Mucosa of rectum (tissue), 2 donors: Measurements from ENCODE around the gene TIPARP.

Experiments used
- H3K27ac ChIP-seq, 2 donors: one replicate each; pipeline ENCODE4 v1.7.0; 2013; ENCODE audit warnings: inconsistent platforms in 2 of 2, low read depth in 2 of 2, low read length in 2 of 2
- H3K27me3 ChIP-seq, 2 donors: one replicate each; pipeline ENCODE4 v1.7.0; 2013; ENCODE audit warnings: low read length in 2 of 2; ENCODE audit not compliant: control insufficient read depth in 2 of 2, insufficient read depth in 2 of 2
- H3K36me3 ChIP-seq, 2 donors: one replicate each; pipeline ENCODE4 v1.7.0; 2013; ENCODE audit warnings: low read length in 2 of 2; ENCODE audit not compliant: control insufficient read depth in 2 of 2, insufficient read depth in 2 of 2
- H3K4me1 ChIP-seq, 2 donors: one replicate each; pipeline ENCODE4 v1.7.0; 2013; ENCODE audit warnings: low read length in 2 of 2, mild to moderate bottlenecking in 1 of 2; ENCODE audit not compliant: control insufficient read depth in 2 of 2, insufficient read depth in 2 of 2
- H3K4me3 ChIP-seq, 2 donors: one replicate each; pipeline ENCODE4 v1.7.0; 2013; ENCODE audit warnings: low read length in 2 of 2
- H3K9ac ChIP-seq, 2 donors: one replicate each; pipeline ENCODE4 v1.7.0; 2013; ENCODE audit warnings: low read length in 2 of 2, low read depth in 1 of 2, mild to moderate bottlenecking in 1 of 2
- H3K9me3 ChIP-seq, 2 donors: one replicate each; pipeline ENCODE4 v1.7.0; 2013; ENCODE audit warnings: low read length in 2 of 2; ENCODE audit not compliant: control insufficient read depth in 2 of 2
- donor health status: healthy.
- donor health status: Normal muscosa, but diverticular disease.

TIPARP gene

DNA sequence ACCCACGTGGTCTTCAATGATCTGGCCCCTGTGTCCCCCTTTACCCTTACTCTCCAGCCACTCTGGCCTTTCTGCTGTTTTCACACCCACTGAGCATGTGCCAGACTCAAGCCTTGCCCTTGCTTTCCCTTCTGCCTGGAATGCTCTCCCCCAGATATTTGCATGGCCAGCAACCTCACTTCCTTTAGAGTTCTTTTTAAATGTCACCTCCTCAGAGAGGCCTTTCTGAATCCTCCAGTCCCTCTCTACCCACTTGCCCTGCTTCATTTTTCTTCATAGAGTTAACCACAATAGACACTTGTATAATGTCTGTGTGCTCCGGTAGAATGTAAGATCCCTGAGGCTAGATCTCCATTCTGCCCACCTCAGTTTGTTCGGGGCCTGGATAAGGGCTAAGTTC lies 39.4 kb upstream of the TIPARP start:
- no peak overlapping the region for H3K27ac ChIP-seq
- no peaks in the 10 kb centered on the region for H3K27me3 ChIP-seq
- no peak overlapping the region for H3K9ac ChIP-seq
- no peaks in the 10 kb centered on the region for H3K36me3 ChIP-seq
- no peak overlapping the region for H3K4me3 ChIP-seq
- peaks cover 0 to 5% of the 10 kb centered on the region in 2 donors for H3K4me1 ChIP-seq
- no peaks in the 10 kb centered on the region for H3K9me3 ChIP-seq

GRCh38 chr3:156635973-156636372 lies 38.4 kb upstream of the TIPARP start:
- peaks cover 0 to 5% of the 10 kb centered on the region in 2 donors for H3K4me1 ChIP-seq
- H3K9me3 ChIP-seq, result no peaks in the 10 kb centered on the region
- no peak overlapping the region for H3K27ac ChIP-seq
- H3K4me3 ChIP-seq, result no peak overlapping the region
- H3K27me3 ChIP-seq, result no peaks in the 10 kb centered on the region
- no peak overlapping the region for H3K9ac ChIP-seq
- H3K36me3 ChIP-seq, result no peaks in the 10 kb centered on the region

DNA sequence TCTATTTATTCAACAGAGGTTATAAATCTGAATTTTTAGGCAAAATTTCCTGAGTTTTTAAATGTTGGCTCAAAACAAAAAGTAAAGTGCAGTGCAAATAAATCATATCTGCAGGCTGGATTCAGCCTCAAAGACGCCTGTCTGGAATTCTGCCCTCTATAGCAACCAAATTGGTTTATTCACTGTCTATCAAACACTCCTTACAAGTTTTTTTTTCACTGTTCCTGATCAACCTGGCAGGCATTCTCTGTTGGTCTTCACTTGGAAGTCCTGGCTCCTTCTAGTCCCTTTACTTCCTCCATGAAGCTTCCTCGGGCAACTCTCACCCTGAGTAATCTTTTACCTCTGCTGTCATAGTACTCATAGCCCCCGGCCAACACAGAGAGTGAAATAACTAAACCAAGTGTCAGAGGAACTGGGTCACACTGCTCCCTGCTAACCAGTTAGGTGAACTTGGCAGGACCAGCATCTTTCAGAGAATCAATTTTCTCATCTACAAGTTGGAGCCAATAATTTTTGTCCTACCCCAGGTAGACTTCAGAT lies 36.8 kb upstream of the TIPARP start:
- H3K4me3 ChIP-seq, result no peak overlapping the region
- H3K9ac ChIP-seq, result no peak overlapping the region
- H3K27me3 ChIP-seq, result no peaks in the 10 kb centered on the region
- no peaks in the 10 kb centered on the region for H3K9me3 ChIP-seq
- no peak overlapping the region for H3K27ac ChIP-seq
- peaks cover 0 to 5% of the 10 kb centered on the region in 2 donors for H3K4me1 ChIP-seq
- H3K36me3 ChIP-seq, result no peaks in the 10 kb centered on the region

GRCh38 chr3:156638271-156638670 lies 36.1 kb upstream of the TIPARP start:
- Histone ChIP-seq H3K27me3 (no peaks in the 10 kb centered on the region), H3K4me1 (peaks cover 0 to 5% of the 10 kb centered on the region in 2 donors), H3K9me3 (no peaks in the 10 kb centered on the region), H3K36me3 (no peaks in the 10 kb centered on the region), H3K9ac (no peak overlapping the region), H3K4me3 (no peak overlapping the region), H3K27ac (no peak overlapping the region)

- no peaks in the 10 kb centered on the region for H3K9me3 ChIP-seq
- H3K36me3 ChIP-seq, result no peaks in the 10 kb centered on the region
- H3K4me1 ChIP-seq, result peaks cover 5 to 6% of the 10 kb centered on the region in 2 donors
- no peaks in the 10 kb centered on the region for H3K27me3 ChIP-seq
- no peak overlapping the region for H3K9ac ChIP-seq
- H3K4me3 ChIP-seq, result no peak overlapping the region
- H3K27ac ChIP-seq, result no peak overlapping the region
Observed at GRCh38 chr3:156639414-156640023, 34.9 kb upstream of the TIPARP start.

GRCh38 chr3:156641618-156641975 lies 32.8 kb upstream of the TIPARP start:
- no peak overlapping the region for H3K4me3 ChIP-seq
- no peaks in the 10 kb centered on the region for H3K36me3 ChIP-seq
- no peak overlapping the region for H3K9ac ChIP-seq

DNA sequence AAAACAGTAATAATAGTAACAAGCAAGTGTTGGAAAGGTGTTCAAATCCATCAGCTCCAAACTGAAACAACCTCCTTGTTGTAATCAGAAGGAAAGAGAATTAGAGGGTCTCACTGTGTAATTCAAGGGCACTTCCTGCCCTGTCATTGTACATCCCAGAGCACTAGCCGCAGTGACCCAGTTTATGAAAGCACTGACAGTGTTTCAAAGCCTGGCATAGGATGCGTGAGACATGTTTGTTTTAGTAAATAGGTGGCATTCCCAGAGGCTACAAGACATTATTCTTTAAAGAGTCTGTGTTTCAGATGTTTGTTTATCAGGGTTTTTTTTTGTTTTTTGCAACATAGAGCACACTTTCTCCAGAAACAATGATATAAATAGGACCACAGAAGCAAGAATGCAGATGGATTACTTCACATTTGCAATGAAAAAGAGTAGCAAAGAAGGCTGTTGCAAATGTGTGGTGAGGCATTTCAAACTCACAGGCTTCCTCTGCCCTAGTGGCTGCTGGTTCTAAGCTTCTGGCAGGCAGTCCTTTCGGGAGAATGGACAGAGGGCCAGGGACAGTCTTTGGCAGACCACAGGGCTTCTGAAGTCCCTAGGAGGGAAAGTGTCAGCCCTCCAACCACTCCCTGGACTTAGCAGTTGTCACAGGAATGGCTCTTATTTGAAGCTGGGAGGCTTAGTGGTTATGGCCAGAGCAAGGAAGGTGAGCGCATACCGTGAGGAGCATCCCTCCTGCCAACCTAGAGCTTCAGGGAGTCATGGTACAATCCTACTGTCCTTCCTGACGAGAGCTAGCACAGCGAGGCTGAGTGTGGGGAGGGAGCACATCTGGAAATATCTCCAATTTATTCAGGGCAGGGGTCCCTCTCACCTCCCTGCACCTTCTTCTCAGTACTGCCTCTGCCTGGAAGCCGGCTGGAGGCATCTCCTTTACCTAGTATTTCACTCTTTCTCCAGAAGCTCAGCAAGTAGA lies 31.4 kb upstream of the TIPARP start:
- peak overlapping the region in 1 of 2 donors; percentile 42 for H3K4me3 ChIP-seq
- no peak overlapping the region for H3K27ac ChIP-seq

More at GRCh38 chr3:156641618-156641975, 32.8 kb upstream of the TIPARP start:
- H3K27me3 ChIP-seq, result no peaks in the 10 kb centered on the region
- H3K9me3 ChIP-seq, result no peaks in the 10 kb centered on the region
- peaks cover 5 to 6% of the 10 kb centered on the region in 2 donors for H3K4me1 ChIP-seq
- no peak overlapping the region for H3K27ac ChIP-seq

GRCh38 chr3:156643729-156644389 lies 30.5 kb upstream of the TIPARP start:
- Histone ChIP-seq H3K27ac (no peak overlapping the region), H3K4me3 (peak overlapping the region in 1 of 2 donors; percentile 42), H3K9ac (no peak overlapping the region)

More for the DNA sequence above, 31.4 kb upstream of the TIPARP start:
- Histone ChIP-seq H3K9me3 (no peaks in the 10 kb centered on the region), H3K27me3 (no peaks in the 10 kb centered on the region), H3K9ac (no peak overlapping the region), H3K36me3 (no peaks in the 10 kb centered on the region), H3K4me1 (peaks cover 0 to 6% of the 10 kb centered on the region in 2 donors)

GRCh38 chr3:156644958-156645357 lies 29.4 kb upstream of the TIPARP start:
- Histone ChIP-seq H3K27ac (no peak overlapping the region), H3K4me3 (no peak overlapping the region), H3K9me3 (no peaks in the 10 kb centered on the region), H3K27me3 (no peaks in the 10 kb centered on the region), H3K36me3 (no peaks in the 10 kb centered on the region), H3K9ac (no peak overlapping the region), H3K4me1 (peaks cover 0 to 6% of the 10 kb centered on the region in 2 donors)

More at GRCh38 chr3:156643729-156644389, 30.5 kb upstream of the TIPARP start:
- Histone ChIP-seq H3K36me3 (no peaks in the 10 kb centered on the region), H3K27me3 (no peaks in the 10 kb centered on the region), H3K4me1 (peaks cover 0 to 6% of the 10 kb centered on the region in 2 donors), H3K9me3 (no peaks in the 10 kb centered on the region)
